Measurements from ENCODE around the gene PDIA4.
"Not testable (repeated sequence)": the region's sequence is repeated elsewhere in the genome, so short reads cannot be mapped to it uniquely, and the experiment has no call there.

The PDIA4 gene

DNA sequence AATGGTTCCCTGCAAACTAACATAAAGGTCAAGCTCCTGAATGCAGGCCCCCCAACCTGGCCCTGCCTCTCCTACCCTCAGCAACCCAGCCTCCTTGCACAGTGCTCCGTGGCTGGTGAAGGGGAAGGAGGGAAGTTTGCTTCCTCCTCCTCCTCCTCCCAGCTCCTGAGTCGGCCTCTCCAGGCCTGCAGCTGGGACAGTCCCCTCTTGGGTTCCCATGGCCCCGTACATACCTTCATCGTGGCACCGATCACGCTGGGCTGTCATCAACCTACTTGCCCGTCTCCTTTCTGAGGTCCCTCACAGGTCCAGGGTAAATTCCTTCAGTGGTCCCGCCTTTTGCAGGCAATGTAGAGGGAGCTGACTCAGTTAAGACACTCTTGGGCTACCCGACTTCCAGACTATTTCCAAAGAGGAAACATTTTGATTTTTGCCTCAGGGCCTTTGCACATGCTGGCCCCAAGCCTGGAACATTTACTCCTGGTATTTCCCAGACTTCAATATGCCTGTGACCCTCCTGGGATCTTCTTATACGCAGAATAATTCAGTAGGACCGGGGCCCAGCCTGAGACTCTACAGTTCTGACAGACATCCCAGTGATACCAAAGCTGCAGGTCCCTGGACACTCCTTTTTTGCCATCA is 26.8 kb downstream of the PDIA4 start:
- no peak for DNase-seq

GRCh38 chr7:149000961-149001360 is 27.3 kb downstream of the PDIA4 start:
- DNase-seq, result no peak

GRCh38 chr7:148999192-148999591 is 29.1 kb downstream of the PDIA4 start:
- DNase-seq, result no peak

GRCh38 chr7:148997497-148997896 is 30.8 kb downstream of the PDIA4 start:
- DNase-seq, result no peak

DNA sequence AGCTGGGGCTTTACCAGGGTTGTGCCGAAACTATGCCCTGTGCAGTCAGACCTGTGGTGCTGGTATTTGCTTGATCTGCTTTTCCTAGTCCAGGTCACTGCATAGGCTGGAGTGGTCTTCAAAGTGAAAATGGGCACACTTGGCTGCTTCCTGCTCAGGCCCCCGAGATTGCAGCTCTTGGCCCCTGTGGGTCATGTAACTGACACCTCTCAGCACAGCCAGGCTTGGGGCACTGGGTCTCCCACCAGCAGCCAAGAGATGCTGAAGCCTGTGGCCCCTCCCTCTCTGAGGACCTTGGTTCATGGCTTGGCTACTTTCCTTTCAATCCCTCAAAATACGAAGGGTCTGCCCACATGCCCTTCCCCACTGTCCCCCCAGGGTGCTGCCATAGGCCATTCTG is 33.7 kb downstream of the PDIA4 start:
- DNase-seq, result no peak

DNA sequence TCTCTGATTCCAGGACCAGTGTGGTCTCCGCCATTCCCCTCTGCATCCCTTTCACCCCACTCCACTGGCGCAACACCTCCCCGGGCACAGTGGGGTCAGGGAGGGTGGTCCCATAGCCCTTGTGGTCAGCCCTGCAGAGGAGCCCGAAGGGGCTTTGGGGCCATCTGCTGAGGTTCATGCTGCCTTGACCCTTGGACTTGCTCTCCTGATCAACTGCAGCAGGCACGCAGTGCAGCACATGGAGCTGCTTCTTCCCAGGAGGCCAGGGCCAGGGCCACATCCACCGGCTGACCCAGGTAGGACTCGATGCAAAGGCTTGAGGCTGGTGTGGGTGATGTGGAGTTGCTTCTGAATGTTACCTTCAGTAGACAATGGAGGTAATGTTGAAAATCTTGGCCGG is 35.1 kb downstream of the PDIA4 start:
- no peak for DNase-seq

GRCh38 chr7:148991536-148991935 is 36.8 kb downstream of the PDIA4 start:
- DNase-seq, result no peak

DNA sequence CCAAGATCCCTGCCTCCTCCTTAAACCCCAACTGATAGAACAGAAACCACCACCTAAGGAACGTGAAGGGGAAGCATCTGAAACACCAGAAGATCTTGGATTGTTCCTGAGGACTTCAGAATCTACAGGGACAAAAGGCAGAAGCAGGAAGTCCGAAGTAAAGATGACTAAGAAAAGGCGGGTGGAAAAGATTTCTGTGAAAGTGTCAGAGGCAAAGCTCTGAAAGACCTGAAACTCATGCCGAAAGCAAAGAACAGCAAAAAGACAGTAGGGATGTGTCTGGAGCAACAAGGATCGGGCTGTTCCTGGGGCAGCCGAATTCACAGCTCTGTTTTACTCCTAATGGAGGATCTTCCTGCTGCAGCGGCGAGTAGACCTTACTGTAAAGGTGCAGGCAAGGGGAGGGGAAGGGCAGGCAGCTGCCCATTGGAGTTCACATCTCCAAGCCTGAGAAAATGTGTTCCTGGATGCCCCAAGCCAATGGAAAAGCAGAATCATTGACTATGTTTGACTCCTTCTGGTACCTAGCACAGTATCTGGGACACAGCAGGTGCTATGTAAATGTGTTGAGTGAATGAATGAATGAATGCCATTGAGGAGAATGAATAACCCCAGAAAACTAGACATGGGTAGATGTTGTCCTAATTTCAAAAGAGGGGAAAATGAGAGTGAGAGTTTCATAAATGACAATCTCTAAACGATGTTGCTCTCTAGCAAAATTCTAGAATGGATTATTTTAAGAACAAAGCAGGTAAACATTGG is 40.4 kb downstream of the PDIA4 start:
- DNase-seq, result no peak

- peak; percentile 13 to 48 (median 38) for DNase-seq
These were observed 41.1 kb downstream of the PDIA4 start for GRCh38 chr7:148987010-148987750.

DNA sequence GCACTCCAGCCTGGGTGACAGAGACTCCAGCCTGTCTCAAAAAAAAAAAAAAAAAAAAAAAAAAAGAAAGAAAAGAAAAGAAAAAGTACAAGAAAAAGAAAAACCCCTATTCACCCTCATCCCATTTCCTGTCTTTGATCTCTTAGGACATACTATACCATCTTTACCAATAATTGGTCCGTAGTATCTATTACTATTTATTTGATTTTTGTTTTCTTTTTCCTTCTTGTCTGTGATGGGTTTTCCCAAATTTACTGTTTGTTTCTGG is 41.6 kb downstream of the PDIA4 start:
- no peak for DNase-seq

- DNase-seq, result peak; percentile 39 to 51 (median 42)
These were observed 44.8 kb downstream of the PDIA4 start for GRCh38 chr7:148983200-148984146.

- DNase-seq, result no peak
These were observed 45.6 kb downstream of the PDIA4 start for GRCh38 chr7:148982654-148983199.

DNA sequence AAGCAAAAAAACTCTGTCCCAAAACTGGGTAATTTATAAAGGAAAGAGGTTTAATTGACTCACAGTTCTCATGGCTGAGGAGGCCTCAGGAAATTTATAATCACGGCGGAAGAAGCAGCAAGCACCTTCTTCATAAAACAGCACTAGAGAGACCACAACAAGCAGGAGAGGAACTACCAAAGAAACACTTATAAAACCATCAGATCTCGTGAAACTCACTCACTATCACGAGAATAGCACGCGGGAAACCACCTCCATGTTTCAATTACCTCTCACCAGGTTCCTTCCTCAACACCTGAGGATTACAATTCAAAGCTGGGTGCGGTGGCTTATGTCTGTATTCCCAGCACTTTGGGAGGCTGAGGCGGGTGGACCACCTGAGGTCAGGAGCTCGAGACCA is 48.5 kb downstream of the PDIA4 start:
- no peak for DNase-seq

DNA sequence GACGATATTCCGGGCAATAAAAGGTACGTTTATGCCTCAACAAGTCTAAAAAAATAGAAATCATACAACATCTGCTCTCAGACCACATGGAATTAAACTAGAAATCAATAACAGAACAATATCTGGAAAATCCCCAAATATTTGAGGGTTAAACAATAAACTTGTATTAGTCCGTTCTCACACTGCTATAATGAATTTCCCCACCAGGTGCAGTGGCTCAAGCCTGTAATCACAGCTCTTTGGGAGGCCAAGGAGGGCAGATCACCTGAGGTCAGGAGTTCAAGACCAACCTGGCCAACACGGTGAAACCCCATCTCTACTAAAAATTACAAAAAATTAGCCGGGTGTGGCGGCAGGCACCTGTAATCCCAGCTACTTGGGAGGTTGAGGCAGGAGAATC is 49.2 kb downstream of the PDIA4 start:
- DNase-seq, result not testable (repeated sequence)

DNA sequence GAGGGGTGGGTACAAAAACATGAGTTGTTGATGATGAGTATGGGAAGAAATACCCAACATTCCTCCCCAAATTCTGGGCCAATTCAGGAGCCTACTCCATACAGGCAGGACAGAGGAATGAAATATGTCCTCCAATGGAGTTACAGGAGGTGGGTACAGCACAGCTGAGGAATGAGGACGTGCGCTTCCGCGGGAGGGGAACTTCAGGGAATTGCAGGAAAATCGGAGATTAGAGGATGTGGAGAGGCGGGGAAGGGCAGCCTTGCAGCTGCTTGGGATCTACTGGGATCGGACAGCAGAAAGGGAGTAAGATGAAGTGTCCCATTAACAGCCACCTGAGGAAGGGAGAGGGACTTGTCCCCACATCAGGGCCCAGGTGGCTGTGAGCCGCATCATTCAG is 50.2 kb downstream of the PDIA4 start:
- DNase-seq, result no peak

DNA sequence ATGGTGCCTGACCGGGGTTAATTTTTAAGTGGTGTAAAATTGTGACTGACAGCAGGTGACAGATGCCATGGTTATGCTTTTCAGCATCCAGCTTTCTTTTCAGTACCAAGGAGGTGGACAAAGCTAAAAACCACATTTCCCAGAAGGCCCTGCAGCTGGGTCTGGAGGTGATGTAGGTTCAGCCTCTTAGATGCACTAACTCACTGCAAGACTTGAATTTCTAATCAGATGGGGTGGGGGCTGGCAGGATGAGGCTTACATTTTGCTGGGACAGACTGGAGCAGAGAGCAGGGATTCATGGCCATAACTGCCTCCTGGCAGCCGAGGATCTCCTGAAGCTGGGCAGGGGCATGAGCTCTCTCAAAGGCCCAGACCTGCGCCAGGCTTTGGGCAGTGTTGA is 52.4 kb downstream of the PDIA4 start:
- no peak for DNase-seq

- no peak for DNase-seq
These were observed 55.0 kb downstream of the PDIA4 start for GRCh38 chr7:148973256-148973655.

- no peak for DNase-seq
These were observed 55.9 kb downstream of the PDIA4 start for GRCh38 chr7:148972375-148972774.

DNA sequence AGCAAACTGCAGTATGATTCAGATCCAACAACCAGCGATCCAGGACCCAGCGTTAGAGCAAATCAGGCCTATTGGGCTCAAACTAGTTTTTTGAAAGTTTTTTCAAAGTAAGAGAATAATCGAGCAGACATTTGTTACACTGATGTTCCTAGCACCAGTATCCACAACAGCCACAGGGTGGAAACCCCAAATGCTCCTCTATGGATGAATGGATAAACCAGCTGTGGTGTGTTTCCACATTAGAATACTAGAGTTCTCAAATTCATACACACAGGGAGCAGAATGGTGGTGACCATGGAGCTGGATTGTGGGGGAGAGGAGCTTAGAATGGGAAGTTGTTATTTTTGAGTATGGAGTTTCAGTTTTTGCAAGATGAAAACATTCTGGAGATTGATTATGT is 60.7 kb downstream of the PDIA4 start:
- no peak for DNase-seq

- no peak for DNase-seq
These were observed 61.3 kb downstream of the PDIA4 start for GRCh38 chr7:148967032-148967372.

DNA sequence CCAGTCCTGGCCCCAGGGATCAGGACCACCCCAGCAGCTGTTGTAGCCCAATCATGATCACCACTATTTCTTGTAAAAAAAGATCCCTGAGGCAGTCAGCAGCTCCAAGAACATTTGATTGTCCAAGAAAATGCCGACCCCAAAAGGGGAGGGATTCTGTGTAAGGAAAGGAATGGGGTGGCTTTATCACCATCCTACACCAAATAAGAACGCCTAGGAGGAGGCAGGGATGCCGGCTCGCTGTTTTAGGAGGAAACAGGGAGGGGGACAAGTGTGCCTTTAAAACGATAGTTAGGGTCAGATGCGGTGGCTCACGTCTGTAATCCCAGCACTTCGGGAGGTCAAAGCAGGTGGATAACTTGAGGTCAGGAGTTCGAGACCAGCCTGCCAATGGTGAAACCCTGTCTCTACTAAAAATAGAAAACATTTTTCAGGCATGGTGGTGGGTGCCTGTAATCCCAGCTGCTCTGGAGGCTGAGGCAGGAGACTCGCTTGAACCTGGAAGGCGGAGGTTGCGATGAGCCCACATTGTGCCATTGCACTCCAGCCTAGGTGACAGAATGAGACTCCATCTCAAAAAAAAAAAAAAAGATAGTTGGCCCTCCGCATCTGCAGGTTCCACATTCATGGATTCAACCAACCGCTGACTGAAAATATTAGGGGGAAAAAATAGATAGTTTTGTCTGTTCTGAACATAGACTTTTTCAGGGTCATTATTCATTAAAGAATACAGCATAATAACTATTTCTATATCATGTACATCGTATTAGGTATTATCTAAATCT is 63.6 kb downstream of the PDIA4 start:
- no peak for DNase-seq
